Measurements from ENCODE around the gene SORCS2.

Gene SORCS2

GRCh38 chr4:7350396-7350795 is 158.1 kb downstream of the SORCS2 start:
- no peak for DNase-seq (ENCODE audit: low read depth in 3 of 3, low spot score in 1 of 3)

GRCh38 chr4:7351014-7351413 is 158.7 kb downstream of the SORCS2 start:
- DNase-seq (ENCODE audit: low read depth in 3 of 3, low spot score in 1 of 3), result no peak

GRCh38 chr4:7352486-7352885 is 160.1 kb downstream of the SORCS2 start:
- no peak for DNase-seq (ENCODE audit: low read depth in 3 of 3, low spot score in 1 of 3)

GRCh38 chr4:7353046-7353790 is 160.9 kb downstream of the SORCS2 start:
- no peak for DNase-seq (ENCODE audit: low read depth in 3 of 3, low spot score in 1 of 3)

- no peak for DNase-seq (ENCODE audit: low read depth in 3 of 3, low spot score in 1 of 3)
Measured at GRCh38 chr4:7353846-7354610, 161.7 kb downstream of the SORCS2 start.

- no peak for DNase-seq (ENCODE audit: low read depth in 3 of 3, low spot score in 1 of 3)
Measured at GRCh38 chr4:7354927-7355326, 162.6 kb downstream of the SORCS2 start.

- DNase-seq (ENCODE audit: low read depth in 3 of 3, low spot score in 1 of 3), result no peak
Measured at GRCh38 chr4:7355795-7356194, 163.5 kb downstream of the SORCS2 start.

GRCh38 chr4:7356667-7357310 is 164.5 kb downstream of the SORCS2 start:
- no peak for DNase-seq (ENCODE audit: low read depth in 3 of 3, low spot score in 1 of 3)

- DNase-seq (ENCODE audit: low read depth in 3 of 3, low spot score in 1 of 3), result no peak
Measured at GRCh38 chr4:7357323-7357722, 165.0 kb downstream of the SORCS2 start.

- DNase-seq (ENCODE audit: low read depth in 3 of 3, low spot score in 1 of 3), result no peak
Measured at GRCh38 chr4:7358100-7358735, 165.9 kb downstream of the SORCS2 start.

GRCh38 chr4:7359400-7360062 is 167.2 kb downstream of the SORCS2 start:
- DNase-seq (ENCODE audit: low read depth in 3 of 3, low spot score in 1 of 3), result no peak

GRCh38 chr4:7360806-7361205 is 168.5 kb downstream of the SORCS2 start:
- no peak for DNase-seq (ENCODE audit: low read depth in 3 of 3, low spot score in 1 of 3)

GRCh38 chr4:7361280-7361895 is 169.1 kb downstream of the SORCS2 start:
- DNase-seq (ENCODE audit: low read depth in 3 of 3, low spot score in 1 of 3), result no peak

- DNase-seq (ENCODE audit: low read depth in 3 of 3, low spot score in 1 of 3), result no peak
Measured at GRCh38 chr4:7362341-7362740, 170.0 kb downstream of the SORCS2 start.

- no peak for DNase-seq (ENCODE audit: low read depth in 3 of 3, low spot score in 1 of 3)
Measured at GRCh38 chr4:7362862-7363430, 170.6 kb downstream of the SORCS2 start.

- no peak for DNase-seq (ENCODE audit: low read depth in 3 of 3, low spot score in 1 of 3)
Measured at GRCh38 chr4:7364979-7365378, 172.6 kb downstream of the SORCS2 start.

- DNase-seq (ENCODE audit: low read depth in 3 of 3, low spot score in 1 of 3), result no peak
Measured at GRCh38 chr4:7365462-7366179, 173.3 kb downstream of the SORCS2 start.

- DNase-seq (ENCODE audit: low read depth in 3 of 3, low spot score in 1 of 3), result no peak
Measured at GRCh38 chr4:7366180-7366945, 174.0 kb downstream of the SORCS2 start.

- no peak for DNase-seq (ENCODE audit: low read depth in 3 of 3, low spot score in 1 of 3)
Measured at GRCh38 chr4:7366954-7367353, 174.6 kb downstream of the SORCS2 start.
